K562 treated with DMSO at 1 percent for 4 hours (cell line): ENCODE data around the gene ZNF614. TPM values are rescaled to one million over a fixed set of nuclear protein-coding genes. Genes with fewer than 3 reads are reported as not detected.

ENCODE experiments used
- total RNA-seq: library from RNA; unstranded; fragments of 300-600 nt; gene quantifications from 2 replicates; pipeline ENCODE4 v1.2.3, GENCODE V29; 2022; ENCODE audit not compliant: insufficient read depth

The ZNF614 gene
- total RNA-seq = 3.1 and 5.0 TPM in 2 replicates

GRCh38 chr19:52028027-52028779 lies at the start of gene ZNF614:
TSS of gene ZNF614 (minus strand) at chr19:52028379. CDS start at chr19:52025745, 2,634 bp downstream.

DNA sequence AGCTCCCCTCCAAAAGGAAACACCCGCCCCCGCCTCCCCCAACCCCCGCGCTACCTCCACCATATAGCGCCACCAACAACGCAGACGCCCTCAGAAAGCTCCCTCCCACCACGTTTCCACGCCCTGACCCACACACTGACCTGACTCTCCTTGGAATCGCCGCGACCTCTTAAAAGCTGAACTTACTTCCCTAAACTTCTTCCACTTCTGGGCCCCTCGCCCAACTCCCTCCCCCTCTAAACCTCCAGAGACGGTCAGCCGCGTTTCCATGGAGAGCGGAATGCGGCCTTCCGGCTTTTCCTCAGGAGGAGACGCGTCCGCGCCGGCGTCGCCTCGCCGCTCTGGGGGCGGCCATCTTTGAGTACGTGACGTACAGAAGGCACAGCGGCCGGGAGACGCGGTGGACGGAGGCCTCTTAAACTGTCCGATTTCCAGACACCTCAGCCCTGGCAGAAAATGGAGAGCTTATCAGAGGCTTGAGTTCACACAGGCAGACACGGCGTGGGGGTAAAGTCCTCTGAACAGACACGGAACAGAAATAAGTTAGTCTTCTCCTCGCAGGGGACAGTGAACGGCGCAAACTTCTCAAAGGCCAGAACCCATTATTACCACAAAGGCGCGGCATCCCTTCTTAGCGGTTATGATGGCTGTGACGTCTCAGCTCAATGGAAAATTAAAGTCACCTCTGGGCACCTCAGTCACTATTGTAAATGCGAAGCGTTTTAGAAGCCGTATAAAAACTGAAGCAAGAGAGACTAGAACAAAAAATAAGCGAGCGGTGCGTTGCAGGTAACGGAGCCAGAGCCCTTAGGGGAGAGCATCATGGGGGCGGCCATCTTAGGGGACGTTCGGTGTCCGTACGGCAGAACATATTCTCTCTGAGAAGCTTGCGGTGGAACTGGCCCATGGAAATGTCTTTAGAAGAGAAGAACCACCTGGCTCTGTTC lies 20.6 kb upstream of the ZNF614 start, which contains the start of gene ZNF432:
Gene ZNF432, minus strand, starts transcription at position 284 of the 947 bp plus-strand sequence. CDS start 1,970 bp downstream, outside the sequence.

DNA sequence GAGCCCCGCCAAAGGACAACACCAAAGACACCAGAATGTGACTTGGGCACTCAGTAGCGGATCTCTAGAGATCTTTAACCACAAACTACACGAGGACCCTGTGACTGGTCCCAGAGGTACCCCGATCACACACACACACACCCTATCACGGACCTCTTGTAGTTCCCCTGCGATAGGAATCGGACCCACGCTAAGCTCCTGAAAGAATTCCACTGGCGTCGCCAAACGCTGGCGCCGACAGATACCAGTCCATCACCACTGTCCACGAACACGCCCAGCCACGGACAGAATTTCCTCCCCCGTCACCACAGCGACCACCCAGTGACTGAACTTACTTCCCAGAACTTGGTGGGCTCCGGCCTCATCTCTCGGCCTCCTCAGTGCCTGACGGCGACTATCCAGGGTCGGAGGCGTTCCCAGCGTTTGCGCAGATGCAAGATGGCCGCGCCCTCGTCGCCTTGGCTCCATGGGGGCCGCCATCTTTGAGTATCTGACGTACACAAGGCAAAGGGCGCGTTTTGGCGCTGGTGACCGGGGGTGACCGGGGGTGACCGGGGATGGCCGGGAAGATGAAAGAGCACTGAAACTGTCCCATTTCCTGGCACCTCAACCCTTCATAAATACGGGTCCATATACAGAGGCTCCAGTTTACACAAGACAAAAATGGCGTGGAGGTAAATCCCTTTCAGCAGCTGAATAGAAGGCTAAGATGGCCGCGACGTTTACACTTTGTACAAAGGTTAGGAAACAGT lies 20.2 kb downstream of the ZNF614 start, which contains the start of gene ZNF615:
Gene ZNF615, minus strand, starts transcription at position 406 of the 752 bp plus-strand sequence. CDS start 4,500 bp downstream, outside the sequence.

DNA sequence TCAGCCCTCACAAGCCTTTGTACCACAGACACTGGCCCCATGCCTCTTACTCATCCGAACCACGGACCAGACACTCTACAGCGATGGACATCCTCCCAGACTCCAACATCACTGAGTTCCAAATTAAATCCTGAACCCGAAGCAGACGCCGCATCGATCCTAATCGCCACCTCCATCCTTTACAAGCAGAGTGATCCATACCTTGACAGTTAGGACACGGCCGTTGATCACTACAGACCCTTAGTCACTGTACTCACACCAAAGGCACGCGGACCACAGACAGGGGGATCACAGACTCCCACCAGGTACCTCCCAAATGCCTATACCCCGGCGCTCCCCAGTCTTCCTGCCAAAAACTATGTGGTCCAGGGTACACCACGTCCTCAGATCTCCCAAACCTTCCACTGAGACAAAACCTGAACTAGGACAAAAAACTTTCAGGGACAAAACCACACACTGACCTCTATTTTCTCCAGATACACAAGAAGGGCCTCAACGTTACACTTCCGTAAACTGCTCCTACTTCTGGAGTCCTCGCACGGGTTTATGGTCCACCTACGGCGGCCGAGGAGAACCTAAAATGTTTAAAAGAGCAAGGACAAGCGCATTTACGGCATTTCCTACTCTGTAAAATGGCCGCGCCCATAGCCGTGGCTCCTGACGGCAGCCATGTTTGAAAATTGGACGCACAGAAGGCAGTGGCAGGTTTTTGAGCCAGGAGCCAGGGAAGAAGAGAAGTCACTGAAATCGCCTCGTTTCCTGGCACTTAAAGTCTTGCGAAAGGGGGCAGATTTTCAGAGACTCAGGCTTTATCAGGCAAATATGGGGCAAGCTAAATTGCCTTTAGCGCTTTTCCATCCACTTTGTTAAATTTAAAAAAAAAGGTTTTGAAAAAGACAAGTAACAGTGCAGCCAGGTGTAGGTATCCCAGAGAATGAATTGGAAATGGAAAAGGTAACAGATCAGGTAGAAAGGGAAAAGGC lies 41.6 kb downstream of the ZNF614 start, which contains the start of gene ZNF350:
Gene ZNF350, minus strand, starts transcription at position 532 of the 983 bp plus-strand sequence. CDS start 12,480 bp downstream, outside the sequence.

Other genes with a start within 250 kb of the ZNF614 start
- gene FPR3, start 233.2 kb downstream of the ZNF614 start, total RNA-seq = 1.9 and 2.6 TPM in 2 replicates
- 1.1 and 2.1 TPM in 2 replicates for gene ZNF577, start 140.4 kb downstream of the ZNF614 start, total RNA-seq
- 1.8 and 4.0 TPM in 2 replicates for gene ZNF649, start 123.4 kb downstream of the ZNF614 start, total RNA-seq
- 1.3 and 5.5 TPM in 2 replicates for gene ZNF613, start 100.9 kb downstream of the ZNF614 start, total RNA-seq
- gene ZNF350, start 41.5 kb downstream of the ZNF614 start, total RNA-seq = 0.69 and 2.5 TPM in 2 replicates
- 2.2 and 3.5 TPM in 2 replicates for gene ZNF615, start 20.2 kb downstream of the ZNF614 start, total RNA-seq
- 1.8 and 3.1 TPM in 2 replicates for gene ZNF432, start 20.5 kb upstream of the ZNF614 start, total RNA-seq
- 5.8 and 6.0 TPM in 2 replicates for gene ZNF841, start 67.4 kb upstream of the ZNF614 start, total RNA-seq
- 5.9 and 8.0 TPM in 2 replicates for gene ZNF616, start 111.6 kb upstream of the ZNF614 start, total RNA-seq
- 0.93 TPM in 1 of 2 replicates, not detected in the other for gene ZNF836, start 143.2 kb upstream of the ZNF614 start, total RNA-seq
- 102 and 106 TPM in 2 replicates for gene PPP2R1A, start 161.7 kb upstream of the ZNF614 start, total RNA-seq
- 6.5 and 12.3 TPM in 2 replicates for gene ZNF766, start 241.2 kb upstream of the ZNF614 start, total RNA-seq